Adrenal gland (tissue), 12 donors: Measurements from ENCODE around the gene WBP1. TPM values are rescaled to one million over a fixed set of nuclear protein-coding genes. Genes with fewer than 3 reads are reported as not detected.

Experiments used
- DNase-seq, 7 donors: peaks; one replicate each; pipeline ENCODE4 v3.0.0-alpha.2; 2019 to 2020
- H3K27ac ChIP-seq, 5 donors: fragments of 200-600 bp; sonication (generic) in 4 of 5; 1 replicate in 3 of 5; 2 replicates in 2 of 5; pipeline versions ENCODE4 v1.5.1 to v1.8.0; 2016 to 2020; ENCODE audit warnings: mild to moderate bottlenecking in 1 of 5
- H3K27me3 ChIP-seq: fragments of 200-600 bp; 2 replicates; pipeline ENCODE4 v1.8.0; 2021
- H3K36me3 ChIP-seq, 2 donors: fragments of 200-600 bp; replicated peaks in 1 of 2; 1 replicate in 1 of 2; 2 replicates in 1 of 2; pipeline versions ENCODE4 v1.5.1 to v1.8.0; 2018 to 2022
- H3K4me1 ChIP-seq, 2 donors: fragments of 200-600 bp; replicated peaks in 1 of 2; 1 replicate in 1 of 2; 2 replicates in 1 of 2; pipeline versions ENCODE4 v1.5.1 to v1.8.0; 2018 to 2021
- H3K4me3 ChIP-seq, 4 donors: fragments of 200-600 bp; sonication (generic) in 3 of 4; one replicate each; pipeline ENCODE4 v1.5.1; 2016 to 2018
- H3K9me3 ChIP-seq, 3 donors: fragments of 200-600 bp; sonication (generic) in 1 of 3; replicated peaks in 1 of 3; 1 replicate in 2 of 3; 2 replicates in 1 of 3; pipeline versions ENCODE4 v1.5.1 to v1.8.0; 2016 to 2021
- CTCF ChIP-seq, 6 experiments: fragments of 450-650 bp in 4 of 6; fragments of 200-600 bp in 2 of 6; sonication (generic) in 1 of 6; IDR thresholded peaks; 1 replicate in 5 of 6; 2 replicates in 1 of 6; pipeline versions ENCODE4 v1.5.1 to v1.8.0; 2016 to 2021; ENCODE audit warnings: antibody characterized with exemption in 6 of 6, mild to moderate bottlenecking in 2 of 6, moderate library complexity in 1 of 6
- POLR2A ChIP-seq, 2 donors: fragments of 450-650 bp; IDR thresholded peaks; one replicate each; pipeline ENCODE4 v1.6.1; 2017; ENCODE audit warnings: antibody characterized with exemption in 2 of 2, mild to moderate bottlenecking in 2 of 2, moderate library complexity in 1 of 2
- WGBS, 4 donors: extraction: QIAGEN DNeasy Blood & Tissue Kit in 2 of 4; methylation state at CpG; one replicate each; pipeline versions ENCODE4 v1.1.5 to v1.1.7; 2013 to 2017; 5-methylcytosine and 5-hydroxymethylcytosine counted together
- intact Hi-C, 2 donors: fragments of 100-400 bp; cut with DNase I; formaldehyde crosslinking; loops; one replicate each; pipeline versions ENCODE4 v1.14.1 to v1.15.0; 2022 to 2023
- polyA plus RNA-seq, 3 donors: library from polyadenylated mRNA; stranded (reverse); fragments of 200-250 nt in 2 of 3; fragments of 350-450 nt in 1 of 3; fragmentation: Illumina TruSeq in 1 of 3; extraction: RNeasy Lipid Tissue Mini Kit (QIAGEN cat#74804) in 1 of 3; gene quantifications; one replicate each; pipeline ENCODE4 v1.2.3, GENCODE V29; 2013 to 2014
- total RNA-seq, 9 donors: library from RNA; depleted of rRNA in 4 of 9; stranded (reverse); fragments of >200 nt in 4 of 9; fragments of 120-200 nt in 1 of 9; fragmentation: NEBNext Ultra II Directional in 1 of 9; extraction: Animal tissue kit (Norgen Biotek cat#: 25700) in 1 of 9; gene quantifications; one replicate each; pipeline versions ENCODE4 v1.1.0 to v1.2.4, GENCODE V29; 2013 to 2023
- donor health status: healthy with polysubstance abuse.
- donor health status: Bipolar disorder and iron deficiency.
- donor health status: DM: yes; HTN: yes; CAD: no.
- donor health status: DM: no; HTN: no; CAD: no.
- donor health status: DM: no; HTN: no; CAD: no.
- donor health status: DM: yes; HTN: yes; CAD: no.

WBP1 gene
- total and polyA plus RNA-seq, 12 donors = 56.9 to 267 (median 115) TPM

DNA sequence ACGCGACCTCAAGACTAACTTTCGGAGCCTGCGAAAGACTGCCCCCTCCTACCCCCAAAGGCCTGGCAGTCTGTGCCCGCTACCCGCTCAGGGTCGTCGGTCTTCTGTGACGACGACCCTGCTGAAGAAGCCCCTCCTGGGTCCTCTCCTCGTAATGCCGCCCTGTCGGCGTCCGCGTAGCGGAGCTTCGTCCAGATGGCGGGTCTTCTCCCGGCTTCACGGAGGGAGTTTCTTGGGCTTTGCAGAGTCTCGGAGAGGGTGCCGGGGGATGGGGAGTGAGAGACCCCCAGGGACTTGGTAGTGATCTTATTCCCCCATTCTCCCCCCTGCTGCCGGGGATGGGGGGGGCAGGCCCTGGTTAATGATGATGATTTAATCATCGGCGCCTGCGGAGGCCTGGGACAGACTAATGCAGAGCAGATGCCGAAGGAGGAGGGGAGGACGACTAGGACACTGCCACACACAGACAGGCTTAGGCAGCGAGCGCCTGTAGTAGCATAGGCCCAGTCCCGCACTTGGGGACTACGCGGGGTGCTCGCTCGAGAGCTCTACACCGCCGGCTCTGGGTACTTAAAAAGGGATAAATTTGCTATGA, 49.8 kb downstream of the WBP1 start:
- H3K27me3 ChIP-seq = peaks cover 25% of the 10 kb centered on the region
- WGBS, 4 donors = 12 to 28% (median 13%) methylated on average over 17 to 38 of the region's 38 CpGs
- DNase-seq = peak in 2 of 7 donors; percentile 41 to 84
- TF ChIP-seq CTCF (IDR thresholded peaks at IDR 0.05) = no peak
- TF ChIP-seq POLR2A (IDR thresholded peaks at IDR 0.05) = no peak
- intact Hi-C loops = loop anchor here in 1 of 2 donors (2.0 kb wide), 1 partner anchor 21 kb away; the partner anchor contains the start of genes AUP1 and HTRA2
- peak overlapping the region in 4 of 5 donors; percentile 93 to 100 (median 97) for H3K27ac ChIP-seq
- H3K4me3 ChIP-seq = peak overlapping the region; percentile 5 to 91 (median 80)
- peaks cover 0 to 12% of the 10 kb centered on the region in 2 donors for H3K36me3 ChIP-seq
- H3K4me1 ChIP-seq = peaks cover 19 to 44% of the 10 kb centered on the region in 2 donors
- H3K9me3 ChIP-seq = no peaks in the 10 kb centered on the region

DNA sequence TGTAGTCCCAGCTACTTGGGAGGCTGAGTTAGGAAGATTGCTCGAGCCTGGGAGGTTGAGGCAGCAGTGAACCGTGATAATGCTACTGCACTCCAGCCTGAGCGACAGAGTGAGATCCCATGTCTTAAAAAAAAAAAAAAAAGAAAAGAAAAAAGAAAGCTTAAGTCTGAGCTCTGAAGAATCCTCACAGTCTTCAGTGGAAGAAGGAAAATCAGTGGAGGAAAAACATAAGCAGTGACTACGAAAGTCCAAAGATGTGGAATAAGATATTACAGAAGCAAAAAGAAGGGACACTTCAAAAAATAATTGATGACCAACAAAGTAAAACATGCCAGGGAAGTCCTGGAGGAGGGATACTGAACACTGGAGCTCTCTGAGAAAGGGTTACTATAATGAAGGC, 52.0 kb downstream of the WBP1 start:
- no peak for DNase-seq
- peaks cover 47% of the 10 kb centered on the region for H3K27me3 ChIP-seq
- H3K27ac ChIP-seq = no peak overlapping the region
- no peak for TF ChIP-seq POLR2A (IDR thresholded peaks at IDR 0.05)
- H3K4me1 ChIP-seq = peaks cover 19 to 36% of the 10 kb centered on the region in 2 donors
- intact Hi-C loops = no loop called here
- H3K9me3 ChIP-seq = no peaks in the 10 kb centered on the region
- H3K36me3 ChIP-seq = peaks cover 0 to 5% of the 10 kb centered on the region in 2 donors
- H3K4me3 ChIP-seq = no peak overlapping the region
- 61 to 88% (median 69%) methylated on average over 4 of the region's 4 CpGs for WGBS, 4 donors

Other genes with a start within 250 kb of the WBP1 start
- gene SLC4A5, start 115.0 kb upstream of the WBP1 start, total RNA-seq = 1 to 10 TPM in 1 of 9 donors, under 1 TPM in 7, not detected in 1; 0.14 to 1.3 (median 0.74) TPM
- 1 to 10 TPM in 1 of 3 donors, under 1 TPM in 2; 0.51 to 2.7 (median 0.71) TPM for gene SLC4A5, start 115.0 kb upstream of the WBP1 start, polyA plus RNA-seq
- gene DCTN1, start 78.1 kb upstream of the WBP1 start, total RNA-seq = 100 to 1,000 TPM; 106 to 188 (median 146) TPM
- gene DCTN1, start 78.1 kb upstream of the WBP1 start, polyA plus RNA-seq = 100 to 1,000 TPM; 142 to 258 (median 212) TPM
- 1 to 10 TPM in 5 of 9 donors, under 1 TPM in 4; 0.36 to 4.7 (median 1.7) TPM for gene C2orf81, start 36.8 kb upstream of the WBP1 start, total RNA-seq
- 1 to 10 TPM in 2 of 3 donors, under 1 TPM in 1; 0.46 to 7.1 (median 4.5) TPM for gene C2orf81, start 36.8 kb upstream of the WBP1 start, polyA plus RNA-seq
- 10 to 100 TPM in 7 of 9 donors, 1 to 10 TPM in 2; 7.5 to 23.9 (median 14.5) TPM for gene WDR54, start 36.7 kb upstream of the WBP1 start, total RNA-seq
- gene WDR54, start 36.7 kb upstream of the WBP1 start, polyA plus RNA-seq = 10 to 100 TPM in 2 of 3 donors, 1 to 10 TPM in 1; 6.4 to 20.2 (median 14.4) TPM
- gene RTKN, start 16.5 kb upstream of the WBP1 start, total RNA-seq = 10 to 100 TPM in 8 of 9 donors, 1 to 10 TPM in 1; 9.7 to 21.2 (median 13.8) TPM
- gene RTKN, start 16.5 kb upstream of the WBP1 start, polyA plus RNA-seq = 10 to 100 TPM in 2 of 3 donors, 1 to 10 TPM in 1; 7.4 to 35.6 (median 17.3) TPM
- 100 to 1,000 TPM in 1 of 9 donors, 10 to 100 TPM in 8; 13.6 to 108 (median 35.4) TPM for gene INO80B, start 3.4 kb upstream of the WBP1 start, total RNA-seq
- gene INO80B, start 3.4 kb upstream of the WBP1 start, polyA plus RNA-seq = 100 to 1,000 TPM in 2 of 3 donors, 10 to 100 TPM in 1; 40.5 to 133 (median 124) TPM
- 10 to 100 TPM; 32.9 to 72.6 (median 46.5) TPM for gene MOGS, start 6.9 kb downstream of the WBP1 start, total RNA-seq
- 10 to 100 TPM; 25.9 to 60.7 (median 46.4) TPM for gene MOGS, start 6.9 kb downstream of the WBP1 start, polyA plus RNA-seq
- gene MRPL53, start 14.2 kb downstream of the WBP1 start, total RNA-seq = 100 to 1,000 TPM in 6 of 9 donors, 10 to 100 TPM in 3; 30.2 to 191 (median 140) TPM
- 100 to 1,000 TPM in 2 of 3 donors, 10 to 100 TPM in 1; 26.4 to 167 (median 129) TPM for gene MRPL53, start 14.2 kb downstream of the WBP1 start, polyA plus RNA-seq
- gene CCDC142, start 24.6 kb downstream of the WBP1 start, total RNA-seq = 10 to 100 TPM in 7 of 9 donors, 1 to 10 TPM in 2; 7.4 to 46.0 (median 13.3) TPM
- gene CCDC142, start 24.6 kb downstream of the WBP1 start, polyA plus RNA-seq = 10 to 100 TPM in 1 of 3 donors, 1 to 10 TPM in 2; 3.2 to 17.5 (median 4.6) TPM
- 10 to 100 TPM; 12.6 to 38.6 (median 20.1) TPM for gene TTC31, start 24.6 kb downstream of the WBP1 start, total RNA-seq
- 10 to 100 TPM; 11.1 to 35.3 (median 21.7) TPM for gene TTC31, start 24.6 kb downstream of the WBP1 start, polyA plus RNA-seq
- 1 to 10 TPM in 2 of 9 donors, under 1 TPM in 6, not detected in 1; 0.18 to 2.0 (median 0.76) TPM for gene LBX2, start 41.2 kb downstream of the WBP1 start, total RNA-seq
- under 1 TPM in 2 of 3 donors, not detected in 1; 0.40 to 0.72 TPM for gene LBX2, start 41.2 kb downstream of the WBP1 start, polyA plus RNA-seq
- gene PCGF1, start 49.3 kb downstream of the WBP1 start, total RNA-seq = 10 to 100 TPM; 15.4 to 38.9 (median 21.1) TPM
- gene PCGF1, start 49.3 kb downstream of the WBP1 start, polyA plus RNA-seq = 10 to 100 TPM; 35.4 to 38.3 (median 37.2) TPM
- gene TLX2, start 56.0 kb downstream of the WBP1 start, total RNA-seq = 1 to 10 TPM in 4 of 9 donors, under 1 TPM in 1, not detected in 4; 0.46 to 3.9 (median 3.7) TPM
- 10 to 100 TPM in 1 of 3 donors, 1 to 10 TPM in 1, under 1 TPM in 1; 0.75 to 22.8 (median 3.2) TPM for gene TLX2, start 56.0 kb downstream of the WBP1 start, polyA plus RNA-seq
- gene DQX1, start 67.8 kb downstream of the WBP1 start, total RNA-seq = under 1 TPM in 2 of 9 donors, not detected in 7; 0.17 to 0.31 TPM
- gene DQX1, start 67.8 kb downstream of the WBP1 start, polyA plus RNA-seq = under 1 TPM in 2 of 3 donors, not detected in 1; 0.17 to 0.32 TPM
- gene AUP1, start 71.3 kb downstream of the WBP1 start, total RNA-seq = 100 to 1,000 TPM in 6 of 9 donors, 10 to 100 TPM in 3; 88.5 to 124 (median 109) TPM
- gene AUP1, start 71.3 kb downstream of the WBP1 start, polyA plus RNA-seq = 100 to 1,000 TPM; 118 to 527 (median 329) TPM
- gene HTRA2, start 71.5 kb downstream of the WBP1 start, total RNA-seq = 10 to 100 TPM; 19.1 to 47.4 (median 37.0) TPM
- 10 to 100 TPM; 25.6 to 42.0 (median 29.0) TPM for gene HTRA2, start 71.5 kb downstream of the WBP1 start, polyA plus RNA-seq
- 10 to 100 TPM in 7 of 9 donors, 1 to 10 TPM in 2; 7.7 to 26.4 (median 12.8) TPM for gene LOXL3, start 95.5 kb downstream of the WBP1 start, total RNA-seq
- gene LOXL3, start 95.5 kb downstream of the WBP1 start, polyA plus RNA-seq = 10 to 100 TPM in 2 of 3 donors, 1 to 10 TPM in 1; 3.6 to 13.6 (median 11.2) TPM
- 10 to 100 TPM; 15.2 to 49.6 (median 22.8) TPM for gene DOK1, start 96.3 kb downstream of the WBP1 start, total RNA-seq
- 10 to 100 TPM in 1 of 3 donors, 1 to 10 TPM in 2; 4.0 to 11.3 (median 5.5) TPM for gene DOK1, start 96.3 kb downstream of the WBP1 start, polyA plus RNA-seq
- gene M1AP, start 189.9 kb downstream of the WBP1 start, total RNA-seq = 1 to 10 TPM in 2 of 9 donors, under 1 TPM in 6, not detected in 1; 0.47 to 2.2 (median 0.88) TPM
- 1 to 10 TPM in 1 of 3 donors, under 1 TPM in 2; 0.55 to 1.3 (median 0.84) TPM for gene M1AP, start 189.9 kb downstream of the WBP1 start, polyA plus RNA-seq
- gene SEMA4F, start 195.8 kb downstream of the WBP1 start, total RNA-seq = 10 to 100 TPM in 1 of 9 donors, 1 to 10 TPM in 8; 1.9 to 11.3 (median 4.8) TPM
- gene SEMA4F, start 195.8 kb downstream of the WBP1 start, polyA plus RNA-seq = 1 to 10 TPM; 1.9 to 2.7 (median 2.1) TPM